ENCODE measurements around the gene CADPS. TPM values are rescaled to one million over a fixed set of nuclear protein-coding genes. Genes with fewer than 3 reads are reported as not detected.

The CADPS gene
- total and polyA plus RNA-seq, 10 donors = 0.16 to 3.6 (median 0.40) TPM

DNA sequence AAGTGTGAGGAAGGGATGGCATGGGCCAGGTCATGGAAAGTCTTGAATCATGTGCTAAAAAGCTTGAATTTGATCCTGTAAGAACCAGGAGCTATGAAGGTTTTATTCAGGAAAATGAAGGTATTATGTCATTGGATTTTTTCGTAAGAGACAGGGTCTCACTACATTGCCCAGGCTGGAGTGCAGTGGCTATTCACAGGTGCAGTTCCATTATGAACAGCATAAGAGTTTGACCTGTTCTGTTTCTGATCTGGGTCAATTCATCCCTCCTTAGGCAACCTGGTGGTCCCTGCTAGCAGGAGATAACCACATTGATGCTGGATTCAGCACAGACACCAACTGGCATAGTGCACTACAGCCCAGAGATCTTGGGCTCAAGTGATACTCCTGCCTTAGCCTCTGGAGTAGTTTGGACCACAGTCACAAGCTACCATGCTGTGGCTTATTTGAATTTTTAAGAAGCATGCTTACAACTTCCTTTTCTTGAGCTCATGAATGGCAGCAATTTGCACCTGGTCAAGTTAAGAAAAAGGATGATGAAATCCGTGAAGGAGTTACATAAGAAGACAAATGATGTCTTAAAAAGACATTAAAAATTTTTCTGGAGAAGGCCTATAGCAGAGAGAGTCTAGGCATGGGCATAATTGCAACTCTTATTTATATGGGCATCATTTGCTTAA lies 79.1 kb downstream of the CADPS start:
- Histone ChIP-seq H3K4me1 (no peaks in the 10 kb centered on the region), H3K27ac (no peak overlapping the region), H3K4me3 (no peak overlapping the region), H3K9me3 (no peaks in the 10 kb centered on the region), H3K36me3 (no peaks in the 10 kb centered on the region), H3K27me3 (replicated peaks in 1 of 7) (no peaks in the 10 kb centered on the region)
- 62 to 78% (median 68%) methylated on average over 2 of the region's 2 CpGs for WGBS, 5 donors
- no peak for DNase-seq
- intact Hi-C loops (cut with DNase I; ENCODE audit: low total_unique reads) = no loop called here
- TF ChIP-seq POLR2A (IDR thresholded peaks at IDR 0.05) = no peak

DNA sequence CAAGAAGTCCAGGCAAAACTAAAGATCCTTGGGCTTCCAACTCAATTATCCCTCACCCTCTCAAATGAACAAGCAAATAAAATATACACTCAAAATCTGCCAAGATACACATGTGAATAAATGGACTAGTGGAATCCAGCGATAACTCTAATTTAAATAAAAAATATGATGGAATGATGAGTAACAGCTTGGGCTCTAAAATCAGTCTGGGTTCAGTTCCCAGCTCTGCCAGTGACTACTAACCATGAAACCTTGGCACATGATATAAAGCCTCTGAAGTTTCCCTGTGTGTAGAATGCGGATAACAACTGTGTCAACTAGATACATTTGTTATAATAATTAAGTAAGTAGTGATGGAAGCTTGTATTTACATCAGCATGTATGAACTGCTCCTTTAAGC lies 81.3 kb downstream of the CADPS start:
- no peak for DNase-seq
- TF ChIP-seq POLR2A (IDR thresholded peaks at IDR 0.05) (no peak), POLR2AphosphoS5 (IDR thresholded peaks at IDR 0.05) (no peak)
- TF ChIP-seq, protein P1, sequence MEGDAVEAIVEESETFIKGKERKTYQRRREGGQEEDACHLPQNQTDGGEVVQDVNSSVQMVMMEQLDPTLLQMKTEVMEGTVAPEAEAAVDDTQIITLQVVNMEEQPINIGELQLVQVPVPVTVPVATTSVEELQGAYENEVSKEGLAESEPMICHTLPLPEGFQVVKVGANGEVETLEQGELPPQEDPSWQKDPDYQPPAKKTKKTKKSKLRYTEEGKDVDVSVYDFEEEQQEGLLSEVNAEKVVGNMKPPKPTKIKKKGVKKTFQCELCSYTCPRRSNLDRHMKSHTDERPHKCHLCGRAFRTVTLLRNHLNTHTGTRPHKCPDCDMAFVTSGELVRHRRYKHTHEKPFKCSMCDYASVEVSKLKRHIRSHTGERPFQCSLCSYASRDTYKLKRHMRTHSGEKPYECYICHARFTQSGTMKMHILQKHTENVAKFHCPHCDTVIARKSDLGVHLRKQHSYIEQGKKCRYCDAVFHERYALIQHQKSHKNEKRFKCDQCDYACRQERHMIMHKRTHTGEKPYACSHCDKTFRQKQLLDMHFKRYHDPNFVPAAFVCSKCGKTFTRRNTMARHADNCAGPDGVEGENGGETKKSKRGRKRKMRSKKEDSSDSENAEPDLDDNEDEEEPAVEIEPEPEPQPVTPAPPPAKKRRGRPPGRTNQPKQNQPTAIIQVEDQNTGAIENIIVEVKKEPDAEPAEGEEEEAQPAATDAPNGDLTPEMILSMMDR (IDR thresholded peaks at IDR 0.05 in 8 of 11, conservative IDR thresholded peaks at IDR 0.05 in 3 of 11) = no peak
- Histone ChIP-seq H3K27me3 (replicated peaks in 1 of 7) (no peaks in the 10 kb centered on the region), H3K36me3 (no peaks in the 10 kb centered on the region), H3K4me1 (no peaks in the 10 kb centered on the region), H3K4me3 (no peak overlapping the region), H3K27ac (no peak overlapping the region), H3K9me3 (no peaks in the 10 kb centered on the region)
- intact Hi-C loops (cut with DNase I; ENCODE audit: low total_unique reads) = no loop called here
- 87 to 97% (median 92%) methylated on average over 2 of the region's 2 CpGs for WGBS, 5 donors

DNA sequence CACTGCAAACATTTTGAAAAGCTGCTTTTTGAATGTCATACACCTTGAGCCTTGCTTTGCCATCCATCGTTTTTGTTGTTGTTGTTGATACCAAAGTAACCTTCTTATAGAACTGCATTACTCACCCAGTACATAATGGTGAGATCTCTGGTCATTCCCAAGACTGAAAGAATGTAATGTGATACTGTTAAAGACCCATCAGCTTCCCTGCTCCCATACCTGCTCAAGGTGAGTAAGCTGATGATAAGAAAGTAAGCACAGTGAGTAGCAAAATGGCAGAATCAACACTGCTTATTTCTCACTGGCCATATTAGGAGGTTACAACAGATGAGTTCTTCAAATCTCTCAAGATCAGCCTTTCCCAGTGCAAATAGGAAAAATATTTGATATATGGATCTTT lies 89.8 kb downstream of the CADPS start:
- no peaks in the 10 kb centered on the region for H3K36me3 ChIP-seq
- no peaks in the 10 kb centered on the region for H3K27me3 ChIP-seq (replicated peaks in 1 of 7)
- H3K27ac ChIP-seq = no peak overlapping the region
- H3K9me3 ChIP-seq = no peaks in the 10 kb centered on the region
- 70 to 84% (median 83%) methylated on average over 1 of the region's 1 CpG for WGBS, 5 donors
- H3K4me1 ChIP-seq = no peaks in the 10 kb centered on the region
- intact Hi-C loops (cut with DNase I; ENCODE audit: low total_unique reads) = no loop called here
- TF ChIP-seq, protein P1 (IDR thresholded peaks at IDR 0.05 in 8 of 11, conservative IDR thresholded peaks at IDR 0.05 in 3 of 11) = no peak
- TF ChIP-seq POLR2AphosphoS5 (IDR thresholded peaks at IDR 0.05) = no peak
- DNase-seq = no peak
- no peak overlapping the region for H3K4me3 ChIP-seq

DNA sequence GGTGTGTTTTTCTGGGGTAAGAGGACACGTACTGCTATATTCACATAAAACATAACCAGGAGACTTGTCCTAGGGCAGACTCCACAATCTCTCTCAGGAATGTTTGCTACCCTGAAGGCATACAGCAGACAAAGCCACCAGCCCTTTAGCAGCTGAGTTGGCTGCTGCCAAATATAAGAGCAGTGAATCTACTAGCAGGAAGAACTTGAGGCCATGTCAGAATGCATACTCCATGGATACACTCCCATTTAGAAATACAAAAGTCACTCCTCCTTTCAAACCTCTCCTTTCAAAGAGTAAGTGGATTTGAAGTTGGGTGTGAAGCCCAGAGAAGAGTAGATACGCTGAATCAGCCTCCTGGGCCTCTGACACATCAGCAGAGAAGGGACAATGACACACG lies 94.1 kb downstream of the CADPS start:
- intact Hi-C loops (cut with DNase I; ENCODE audit: low total_unique reads) = no loop called here
- H3K4me3 ChIP-seq = no peak overlapping the region
- H3K27me3 ChIP-seq (replicated peaks in 1 of 7) = no peaks in the 10 kb centered on the region

More for the DNA sequence above, 94.1 kb downstream of the CADPS start:
- WGBS, 5 donors = 67 to 86% (median 79%) methylated on average over 3 of the region's 3 CpGs
- TF ChIP-seq POLR2A (IDR thresholded peaks at IDR 0.05) (no peak), POLR2AphosphoS5 (IDR thresholded peaks at IDR 0.05) (no peak)
- TF ChIP-seq, protein P1 (IDR thresholded peaks at IDR 0.05 in 8 of 11, conservative IDR thresholded peaks at IDR 0.05 in 3 of 11) = no peak
- Histone ChIP-seq H3K36me3 (no peaks in the 10 kb centered on the region), H3K27ac (no peak overlapping the region), H3K9me3 (no peaks in the 10 kb centered on the region), H3K4me1 (no peaks in the 10 kb centered on the region)
- DNase-seq = no peak
